Measurements from ENCODE around the gene ITPR1.

The ITPR1 gene

DNA sequence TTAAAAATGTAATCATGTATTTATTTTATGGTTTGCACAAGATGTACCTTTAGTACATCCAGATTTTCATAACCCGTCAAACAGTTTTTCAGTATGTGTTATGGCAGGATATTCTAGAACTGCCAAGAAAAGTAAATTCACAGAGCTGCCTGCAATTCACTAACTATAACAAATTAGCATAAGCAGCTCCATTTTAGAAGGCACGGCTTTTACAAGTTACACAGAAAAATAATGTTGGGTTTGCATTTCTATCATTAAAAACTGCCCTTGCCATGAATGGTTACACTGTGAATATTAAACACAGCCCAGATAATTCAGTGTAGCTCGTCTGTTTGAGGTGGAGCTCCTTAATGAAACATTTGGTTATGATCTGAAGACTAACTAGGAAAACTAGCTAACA lies 391.7 kb downstream of the ITPR1 start (continued):
- TF ChIP-seq ZBTB11 (tag by site-specific recombination; conservative IDR thresholded peaks at IDR 0.05; ENCODE audit: low read depth) (no peak), ZNF843 (tag by site-specific recombination; IDR thresholded peaks at IDR 0.05) (no peak), ZNF639 (tag by site-specific recombination; IDR thresholded peaks at IDR 0.05) (no peak), IKZF3 (tag by site-specific recombination; IDR thresholded peaks at IDR 0.05) (no peak), GLI4 (tag by site-specific recombination; IDR thresholded peaks at IDR 0.05) (no peak), ZNF155 (tag by site-specific recombination; IDR thresholded peaks at IDR 0.05) (no peak)
- TF ChIP-seq, protein P1, sequence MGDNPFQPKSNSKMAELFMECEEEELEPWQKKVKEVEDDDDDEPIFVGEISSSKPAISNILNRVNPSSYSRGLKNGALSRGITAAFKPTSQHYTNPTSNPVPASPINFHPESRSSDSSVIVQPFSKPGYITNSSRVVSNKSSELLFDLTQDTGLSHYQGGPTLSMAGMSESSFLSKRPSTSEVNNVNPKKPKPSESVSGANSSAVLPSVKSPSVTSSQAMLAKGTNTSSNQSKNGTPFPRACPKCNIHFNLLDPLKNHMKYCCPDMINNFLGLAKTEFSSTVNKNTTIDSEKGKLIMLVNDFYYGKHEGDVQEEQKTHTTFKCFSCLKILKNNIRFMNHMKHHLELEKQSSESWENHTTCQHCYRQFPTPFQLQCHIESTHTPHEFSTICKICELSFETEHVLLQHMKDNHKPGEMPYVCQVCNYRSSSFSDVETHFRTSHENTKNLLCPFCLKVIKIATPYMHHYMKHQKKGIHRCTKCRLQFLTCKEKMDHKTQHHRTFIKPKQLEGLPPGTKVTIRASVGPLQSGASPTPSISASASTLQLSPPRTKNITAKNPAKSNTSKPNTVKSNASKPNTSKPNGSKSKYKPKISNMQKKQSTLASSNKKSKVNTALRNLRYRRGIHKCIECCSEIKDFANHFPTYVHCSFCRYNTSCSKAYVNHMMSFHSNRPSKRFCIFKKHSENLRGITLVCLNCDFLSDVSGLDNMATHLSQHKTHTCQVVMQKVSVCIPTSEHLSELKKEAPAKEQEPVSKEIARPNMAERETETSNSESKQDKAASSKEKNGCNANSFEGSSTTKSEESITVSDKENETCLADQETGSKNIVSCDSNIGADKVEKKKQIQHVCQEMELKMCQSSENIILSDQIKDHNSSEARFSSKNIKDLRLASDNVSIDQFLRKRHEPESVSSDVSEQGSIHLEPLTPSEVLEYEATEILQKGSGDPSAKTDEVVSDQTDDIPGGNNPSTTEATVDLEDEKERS (tag by site-specific recombination; IDR thresholded peaks at IDR 0.05), result no peak
- TF ChIP-seq, protein P2, sequence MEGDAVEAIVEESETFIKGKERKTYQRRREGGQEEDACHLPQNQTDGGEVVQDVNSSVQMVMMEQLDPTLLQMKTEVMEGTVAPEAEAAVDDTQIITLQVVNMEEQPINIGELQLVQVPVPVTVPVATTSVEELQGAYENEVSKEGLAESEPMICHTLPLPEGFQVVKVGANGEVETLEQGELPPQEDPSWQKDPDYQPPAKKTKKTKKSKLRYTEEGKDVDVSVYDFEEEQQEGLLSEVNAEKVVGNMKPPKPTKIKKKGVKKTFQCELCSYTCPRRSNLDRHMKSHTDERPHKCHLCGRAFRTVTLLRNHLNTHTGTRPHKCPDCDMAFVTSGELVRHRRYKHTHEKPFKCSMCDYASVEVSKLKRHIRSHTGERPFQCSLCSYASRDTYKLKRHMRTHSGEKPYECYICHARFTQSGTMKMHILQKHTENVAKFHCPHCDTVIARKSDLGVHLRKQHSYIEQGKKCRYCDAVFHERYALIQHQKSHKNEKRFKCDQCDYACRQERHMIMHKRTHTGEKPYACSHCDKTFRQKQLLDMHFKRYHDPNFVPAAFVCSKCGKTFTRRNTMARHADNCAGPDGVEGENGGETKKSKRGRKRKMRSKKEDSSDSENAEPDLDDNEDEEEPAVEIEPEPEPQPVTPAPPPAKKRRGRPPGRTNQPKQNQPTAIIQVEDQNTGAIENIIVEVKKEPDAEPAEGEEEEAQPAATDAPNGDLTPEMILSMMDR (tag by site-specific recombination; IDR thresholded peaks at IDR 0.05), result no peak

DNA sequence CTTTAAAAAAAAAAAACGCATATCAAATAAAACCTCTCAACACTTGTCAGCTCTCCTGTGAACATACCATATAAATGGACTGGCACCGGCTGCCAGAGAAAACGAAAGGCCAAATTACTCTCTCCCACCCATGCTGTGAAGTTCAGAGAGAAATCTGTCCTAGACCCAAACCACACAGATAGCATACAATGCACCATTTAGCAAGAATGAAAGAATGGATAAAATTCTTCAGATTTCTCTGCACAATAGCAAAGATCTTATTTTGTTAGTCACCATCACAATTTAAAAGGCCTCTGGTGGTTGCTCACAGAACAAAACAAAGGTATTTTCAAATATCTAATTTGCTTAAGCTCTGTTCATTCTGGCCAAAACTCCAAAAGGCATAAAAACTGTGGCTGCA lies 392.2 kb downstream of the ITPR1 start:
- no peak for TF ChIP-seq ZNF394 (tag by site-specific recombination; IDR thresholded peaks at IDR 0.05; ENCODE audit: borderline replicate concordance)
- TF ChIP-seq ZNF747 (tag by site-specific recombination; IDR thresholded peaks at IDR 0.05), result no peak
- TF ChIP-seq ZNF19 (tag by site-specific recombination; IDR thresholded peaks at IDR 0.05; ENCODE audit: low read depth), result no peak
- TF ChIP-seq, protein P3, sequence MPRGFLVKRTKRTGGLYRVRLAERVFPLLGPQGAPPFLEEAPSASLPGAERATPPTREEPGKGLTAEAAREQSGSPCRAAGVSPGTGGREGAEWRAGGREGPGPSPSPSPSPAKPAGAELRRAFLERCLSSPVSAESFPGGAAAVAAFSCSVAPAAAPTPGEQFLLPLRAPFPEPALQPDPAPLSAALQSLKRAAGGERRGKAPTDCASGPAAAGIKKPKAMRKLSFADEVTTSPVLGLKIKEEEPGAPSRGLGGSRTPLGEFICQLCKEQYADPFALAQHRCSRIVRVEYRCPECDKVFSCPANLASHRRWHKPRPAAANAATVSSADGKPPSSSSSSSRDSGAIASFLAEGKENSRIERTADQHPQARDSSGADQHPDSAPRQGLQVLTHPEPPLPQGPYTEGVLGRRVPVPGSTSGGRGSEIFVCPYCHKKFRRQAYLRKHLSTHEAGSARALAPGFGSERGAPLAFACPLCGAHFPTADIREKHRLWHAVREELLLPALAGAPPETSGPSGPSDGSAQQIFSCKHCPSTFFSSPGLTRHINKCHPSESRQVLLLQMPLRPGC (tag by site-specific recombination; IDR thresholded peaks at IDR 0.05), result no peak
- TF ChIP-seq ZNF843 (tag by site-specific recombination; IDR thresholded peaks at IDR 0.05), result no peak
- TF ChIP-seq, protein P4, sequence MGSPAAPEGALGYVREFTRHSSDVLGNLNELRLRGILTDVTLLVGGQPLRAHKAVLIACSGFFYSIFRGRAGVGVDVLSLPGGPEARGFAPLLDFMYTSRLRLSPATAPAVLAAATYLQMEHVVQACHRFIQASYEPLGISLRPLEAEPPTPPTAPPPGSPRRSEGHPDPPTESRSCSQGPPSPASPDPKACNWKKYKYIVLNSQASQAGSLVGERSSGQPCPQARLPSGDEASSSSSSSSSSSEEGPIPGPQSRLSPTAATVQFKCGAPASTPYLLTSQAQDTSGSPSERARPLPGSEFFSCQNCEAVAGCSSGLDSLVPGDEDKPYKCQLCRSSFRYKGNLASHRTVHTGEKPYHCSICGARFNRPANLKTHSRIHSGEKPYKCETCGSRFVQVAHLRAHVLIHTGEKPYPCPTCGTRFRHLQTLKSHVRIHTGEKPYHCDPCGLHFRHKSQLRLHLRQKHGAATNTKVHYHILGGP (tag by site-specific recombination; IDR thresholded peaks at IDR 0.05), result no peak
- Histone ChIP-seq H3K27ac (ENCODE audit: extremely low read depth, low read depth, low read length) (no peak overlapping the region), H3K4me1 (ENCODE audit: control insufficient read depth, insufficient read depth, low read length) (no peaks in the 10 kb centered on the region), H3K36me3 (ENCODE audit: control insufficient read depth in 2 of 2, insufficient read depth in 1 of 2, low read length in 2 of 2) (no peaks in the 10 kb centered on the region), H3K4me3 (ENCODE audit: low read depth, low read length) (no peak overlapping the region), H3K9me3 (ENCODE audit: control insufficient read depth, insufficient read depth, low read depth, low read length) (no peaks in the 10 kb centered on the region)
- CTCF ChIA-PET, result interaction anchor here (0.7 to 1.4 kb wide), 4 partner anchors 12 to 174 kb away, joined by 3 to 5 read pairs (median 4); no protein-coding TSS in a partner anchor
- POLR2A ChIA-PET, result no interaction called here

Data from HEK293 (cell line).